H1 (cell line): Measurements from ENCODE around the gene CHCHD1. TPM values are rescaled to one million over a fixed set of nuclear protein-coding genes. Genes with fewer than 3 reads are reported as not detected.

Experiments used
- ATF3 ChIP-seq: IDR thresholded peaks from 2 replicates; pipeline ENCODE4 v1.6.1; 2011; ENCODE audit warnings: low read depth, mild to moderate bottlenecking, low read length; ENCODE audit not compliant: insufficient read depth
- CBX5 ChIP-seq: fragments of 300-800, 300-1000 bp; sonication (generic); IDR thresholded peaks from 2 replicates; pipeline ENCODE4 v1.7.1; 2016; ENCODE audit warnings: antibody characterized with exemption, low read length, low read depth
- CTCF ChIP-seq, 3 experiments: IDR thresholded peaks; 1 replicate in 2 of 3; 2 replicates in 1 of 3; pipeline versions ENCODE4 v1.5.1 to v1.6.1; 2011; ENCODE audit warnings: low read length in 3 of 3, mild to moderate bottlenecking in 3 of 3, inconsistent platforms in 2 of 3, low read depth in 1 of 3, moderate library complexity in 1 of 3; ENCODE audit not compliant: insufficient read depth in 1 of 3; ENCODE audit errors: control extremely low read depth in 1 of 3
- EP300 ChIP-seq, 2 experiments: IDR thresholded peaks; 1 replicate in 1 of 2; 2 replicates in 1 of 2; pipeline ENCODE4 v1.6.1; 2011 to 2012; ENCODE audit warnings: low read depth in 2 of 2, low read length in 2 of 2, mild to moderate bottlenecking in 2 of 2, borderline replicate concordance in 1 of 2, inconsistent platforms in 1 of 2, moderate library complexity in 1 of 2
- EZH2 ChIP-seq: fragments of 200-600 bp; sonication (generic); IDR thresholded peaks from 2 replicates; pipeline ENCODE4 v1.7.1; 2012; ENCODE audit warnings: low read depth, mild to moderate bottlenecking, moderate library complexity, low read length, inconsistent platforms; ENCODE audit not compliant: severe bottlenecking
- FOSL1 ChIP-seq: IDR thresholded peaks from 2 replicates; pipeline ENCODE4 v1.6.1; 2011; ENCODE audit warnings: mild to moderate bottlenecking, low read depth, low read length, moderate library complexity; ENCODE audit not compliant: insufficient read depth
- KDM5A ChIP-seq: fragments of 200-600 bp; IDR thresholded peaks from 2 replicates; pipeline ENCODE4 v1.7.1; 2012; ENCODE audit warnings: mild to moderate bottlenecking, low read length, inconsistent platforms, mixed read lengths
- NRF1 ChIP-seq: IDR thresholded peaks from 2 replicates; pipeline ENCODE4 v1.6.1; 2011; ENCODE audit warnings: mild to moderate bottlenecking, low read depth, low read length, improper control_type of control experiment
- POU5F1 ChIP-seq: IDR thresholded peaks from 2 replicates; pipeline ENCODE4 v1.6.1; 2011; ENCODE audit warnings: low read depth, mild to moderate bottlenecking, low read length, moderate library complexity
- RBBP5 ChIP-seq: IDR thresholded peaks from 2 replicates; pipeline ENCODE4 v1.7.1; 2012; ENCODE audit warnings: low read depth, mild to moderate bottlenecking, inconsistent platforms, low read length, moderate library complexity, borderline replicate concordance
- RFX5 ChIP-seq: IDR thresholded peaks from 2 replicates; pipeline ENCODE4 v1.6.1; 2011; ENCODE audit warnings: low read depth, low read length, improper control_type of control experiment, borderline replicate concordance
- RNF2 ChIP-seq: fragments of 200-900, 300-1000 bp; sonication (generic); IDR thresholded peaks from 2 replicates; pipeline ENCODE4 v1.7.1; 2016; ENCODE audit warnings: borderline replicate concordance, low read depth, mild to moderate bottlenecking, antibody characterized with exemption, low read length; ENCODE audit not compliant: poor library complexity, severe bottlenecking; ENCODE audit errors: missing control alignments
- SAP30 ChIP-seq: fragments of 300-600 bp; sonication (generic); IDR thresholded peaks from 2 replicates; pipeline ENCODE4 v1.7.1; 2012; ENCODE audit warnings: low read length, moderate library complexity, mild to moderate bottlenecking, inconsistent platforms; ENCODE audit not compliant: insufficient read depth, insufficient replicate concordance
- SIRT6 ChIP-seq: IDR thresholded peaks from one replicate; pipeline ENCODE4 v1.7.1; 2012; ENCODE audit warnings: low read length, inconsistent platforms
- TAF1 ChIP-seq: IDR thresholded peaks from 2 replicates; pipeline ENCODE4 v1.6.1; 2011; ENCODE audit warnings: mild to moderate bottlenecking, low read depth, low read length
- USF2 ChIP-seq: IDR thresholded peaks from 2 replicates; pipeline ENCODE4 v1.6.1; 2011; ENCODE audit warnings: low read length, improper control_type of control experiment
- polyA plus RNA-seq, 7 experiments: library from polyadenylated mRNA; depleted of rRNA in 3 of 7; stranded (reverse) in 5 of 7; unstranded in 2 of 7; fragments of >200 nt in 5 of 7; fragments of 200-250 nt in 2 of 7; gene quantifications; 1 replicate in 5 of 7; 2 replicates in 1 of 7; 4 replicates in 1 of 7; pipeline versions ENCODE4 v1.2.1 to v1.2.3, GENCODE V29; 2011 to 2013; ENCODE audit warnings: missing spikeins in 2 of 7, mixed read lengths in 2 of 7
- total RNA-seq: library from RNA; stranded (reverse); fragmentation: NEBNext Ultra II Directional; extraction: Animal tissue kit (Norgen Biotek cat#: 25700); gene quantifications from 2 replicates; pipeline ENCODE4 v1.2.1, GENCODE V29; 2021

The CHCHD1 gene
- total and polyA plus RNA-seq, 2 of the 8 experiments (the other 6 are each of a cell fraction or from before 2014, with no cell fraction given) = 44.9 to 58.1 TPM

- TF ChIP-seq FOSL1 = no peak
- TF ChIP-seq RNF2 = no peak
- peak; percentile 38; the same call in 1 of the 2 replicates for TF ChIP-seq NRF1
- no peak for TF ChIP-seq RBBP5
- TF ChIP-seq EZH2 = no peak
- peak; percentile 86 for TF ChIP-seq SAP30
- peak in 1 of 3 experiments; percentile 2; a peak in 2 of 4 replicates for TF ChIP-seq CTCF (IDR thresholded peaks at IDR 0.05; ENCODE audit: control extremely low read depth in 1 of 3, insufficient read depth in 1 of 3, low read depth in 1 of 3, low read length in 3 of 3)
- TF ChIP-seq POU5F1 = no peak
- TF ChIP-seq USF2 = no peak
- TF ChIP-seq RFX5 = no peak
- no peak for TF ChIP-seq CBX5
- peak; percentile 96 for TF ChIP-seq TAF1
- no peak for TF ChIP-seq EP300 (IDR thresholded peaks at IDR 0.05; ENCODE audit: borderline replicate concordance in 1 of 2, low read depth in 2 of 2, low read length in 2 of 2)
- no peak for TF ChIP-seq SIRT6
- TF ChIP-seq ATF3 = no peak
- peak; percentile 66 for TF ChIP-seq KDM5A
Measured at GRCh38 chr10:73743905-73744663, 37.8 kb upstream of the CHCHD1 start, which contains the start of gene SEC24C (continued).
